HuH-7 (cell line): ENCODE measurements around the gene VSNL1.

Experiments
- DNase-seq: peaks from one replicate; pipeline ENCODE4 v3.0.0; 2011; ENCODE audit warnings: low spot score

Gene VSNL1

GRCh38 chr2:17583166-17583565, 42.7 kb downstream of the VSNL1 start:
- DNase-seq: no peak

- no peak for DNase-seq
Observed at GRCh38 chr2:17583646-17584045, 43.1 kb downstream of the VSNL1 start.

GRCh38 chr2:17584689-17585088, 44.2 kb downstream of the VSNL1 start:
- DNase-seq: no peak

GRCh38 chr2:17587469-17587868, 47.0 kb downstream of the VSNL1 start:
- no peak for DNase-seq

- no peak for DNase-seq
Observed at GRCh38 chr2:17588031-17588430, 47.5 kb downstream of the VSNL1 start.

GRCh38 chr2:17589406-17590035, 49.0 kb downstream of the VSNL1 start:
- no peak for DNase-seq

- DNase-seq: no peak
Observed at GRCh38 chr2:17590342-17590911, 49.9 kb downstream of the VSNL1 start.

GRCh38 chr2:17591846-17592245, 51.4 kb downstream of the VSNL1 start:
- no peak for DNase-seq

GRCh38 chr2:17592731-17593409, 52.4 kb downstream of the VSNL1 start:
- no peak for DNase-seq

- no peak for DNase-seq
Observed at GRCh38 chr2:17593445-17593840, 52.9 kb downstream of the VSNL1 start.

- DNase-seq: peak; percentile 53
Observed at GRCh38 chr2:17593841-17594491, 53.5 kb downstream of the VSNL1 start.

GRCh38 chr2:17594533-17595401, 54.3 kb downstream of the VSNL1 start:
- DNase-seq: no peak

- no peak for DNase-seq
Observed at GRCh38 chr2:17599617-17600016, 59.1 kb downstream of the VSNL1 start.

- DNase-seq: no peak
Observed at GRCh38 chr2:17600556-17601204, 60.2 kb downstream of the VSNL1 start.

GRCh38 chr2:17604050-17604449, 63.6 kb downstream of the VSNL1 start:
- DNase-seq: no peak

GRCh38 chr2:17605696-17606095, 65.2 kb downstream of the VSNL1 start:
- no peak for DNase-seq

- no peak for DNase-seq
Observed at GRCh38 chr2:17606851-17607250, 66.4 kb downstream of the VSNL1 start.

- no peak for DNase-seq
Observed at GRCh38 chr2:17607379-17607778, 66.9 kb downstream of the VSNL1 start.

- DNase-seq: no peak
Observed at GRCh38 chr2:17608251-17608650, 67.8 kb downstream of the VSNL1 start.

GRCh38 chr2:17610521-17610920, 70.0 kb downstream of the VSNL1 start:
- no peak for DNase-seq

- no peak for DNase-seq
Observed at GRCh38 chr2:17611036-17611435, 70.5 kb downstream of the VSNL1 start.
